ENCODE results near the gene CRISPLD2.

CRISPLD2 gene

DNA sequence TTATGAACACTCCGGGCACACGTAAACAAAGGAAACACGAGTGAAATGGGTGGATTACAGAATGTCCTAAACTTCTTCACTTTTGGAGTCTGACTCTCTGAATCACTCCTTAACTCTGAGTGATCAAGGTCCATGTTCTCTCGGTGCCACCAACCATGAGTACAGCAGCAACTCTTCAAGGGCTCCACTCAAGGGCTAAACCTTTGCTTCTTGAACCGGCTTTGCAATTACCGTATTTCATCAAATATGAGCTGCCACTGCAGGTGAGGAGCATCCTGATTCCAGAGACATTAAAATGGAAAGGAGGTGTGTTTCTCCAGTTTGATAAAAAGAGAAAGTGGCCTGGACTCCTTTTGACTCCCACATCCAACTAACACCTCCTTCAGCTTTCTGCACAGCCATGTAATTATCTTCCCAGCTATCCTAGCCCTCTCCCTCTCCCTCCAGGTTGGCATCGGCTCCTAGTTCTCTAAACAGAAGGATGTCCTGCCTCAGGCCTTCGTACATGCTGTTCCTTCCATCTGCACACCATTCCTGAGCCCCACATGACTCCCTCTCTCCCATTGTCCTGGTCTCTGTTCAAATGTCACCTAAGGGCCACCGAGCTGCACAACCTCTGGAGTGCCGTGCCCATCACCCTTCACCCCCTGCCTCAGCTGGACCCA is 130.1 kb downstream of the CRISPLD2 start:
- Histone ChIP-seq H3K79me2 (ENCODE audit: low read length) (no peaks in the 10 kb centered on the region), H3K4me2 (ENCODE audit: low read depth, low read length) (no peak overlapping the region), H2AFZ (ENCODE audit: low read length) (no peak overlapping the region), H3K36me3 (replicated peaks; ENCODE audit: insufficient read depth, low read length) (no peaks in the 10 kb centered on the region), H3K27ac (ENCODE audit: low read length) (no peak overlapping the region), H3K9ac (ENCODE audit: low read length) (no peak overlapping the region), H3K4me1 (ENCODE audit: low read length) (no peaks in the 10 kb centered on the region), H3K9me2 (replicated peaks; ENCODE audit: insufficient read depth, low read length) (no peaks in the 10 kb centered on the region), H4K20me1 (ENCODE audit: insufficient read depth, low read length) (no peaks in the 10 kb centered on the region), H3K4me3 (ENCODE audit: low read length) (no peak overlapping the region), H3F3A (ENCODE audit: insufficient read depth, low read length) (no peaks in the 10 kb centered on the region), H3K27me3 (replicated peaks; ENCODE audit: insufficient read depth, low read length) (peaks cover 9% of the 10 kb centered on the region), H3K9me3 (replicated peaks; ENCODE audit: insufficient read depth, low read length) (no peaks in the 10 kb centered on the region)
- no peak for TF ChIP-seq EZH2phosphoT487 (IDR thresholded peaks at IDR 0.05; ENCODE audit: low read length)
- TF ChIP-seq EZH2 (optimal IDR thresholded peaks at IDR 0.05; ENCODE audit: low read depth, low read length), result no peak
- TF ChIP-seq, protein P1, sequence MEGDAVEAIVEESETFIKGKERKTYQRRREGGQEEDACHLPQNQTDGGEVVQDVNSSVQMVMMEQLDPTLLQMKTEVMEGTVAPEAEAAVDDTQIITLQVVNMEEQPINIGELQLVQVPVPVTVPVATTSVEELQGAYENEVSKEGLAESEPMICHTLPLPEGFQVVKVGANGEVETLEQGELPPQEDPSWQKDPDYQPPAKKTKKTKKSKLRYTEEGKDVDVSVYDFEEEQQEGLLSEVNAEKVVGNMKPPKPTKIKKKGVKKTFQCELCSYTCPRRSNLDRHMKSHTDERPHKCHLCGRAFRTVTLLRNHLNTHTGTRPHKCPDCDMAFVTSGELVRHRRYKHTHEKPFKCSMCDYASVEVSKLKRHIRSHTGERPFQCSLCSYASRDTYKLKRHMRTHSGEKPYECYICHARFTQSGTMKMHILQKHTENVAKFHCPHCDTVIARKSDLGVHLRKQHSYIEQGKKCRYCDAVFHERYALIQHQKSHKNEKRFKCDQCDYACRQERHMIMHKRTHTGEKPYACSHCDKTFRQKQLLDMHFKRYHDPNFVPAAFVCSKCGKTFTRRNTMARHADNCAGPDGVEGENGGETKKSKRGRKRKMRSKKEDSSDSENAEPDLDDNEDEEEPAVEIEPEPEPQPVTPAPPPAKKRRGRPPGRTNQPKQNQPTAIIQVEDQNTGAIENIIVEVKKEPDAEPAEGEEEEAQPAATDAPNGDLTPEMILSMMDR (IDR thresholded peaks at IDR 0.05; ENCODE audit: low read length), result no peak
- no peak for DNase-seq

DNA sequence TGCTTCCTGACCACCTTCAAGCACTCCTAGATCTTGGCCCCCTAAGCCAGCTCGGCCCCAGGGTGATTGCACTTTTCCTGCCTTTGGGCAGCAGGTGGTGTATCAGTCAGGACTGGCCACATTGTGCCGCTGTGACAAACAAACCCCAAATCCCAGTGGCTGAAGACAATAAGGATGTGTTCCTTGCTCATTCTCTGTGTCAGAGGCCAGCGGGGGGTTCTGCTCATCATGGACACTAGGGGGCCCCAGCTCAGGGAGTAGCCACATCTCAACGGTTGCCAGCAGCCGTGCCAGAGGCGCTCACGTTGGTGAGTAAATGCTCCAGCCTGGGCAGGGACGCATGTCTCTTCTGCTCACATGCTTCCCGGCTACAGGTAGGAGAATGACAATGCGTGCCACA is 131.1 kb downstream of the CRISPLD2 start:
- no peak overlapping the region for H3K4me2 ChIP-seq (ENCODE audit: low read depth, low read length)
- H3K4me3 ChIP-seq (ENCODE audit: low read length), result no peak overlapping the region
- no peak overlapping the region for H3K27ac ChIP-seq (ENCODE audit: low read length)
- no peaks in the 10 kb centered on the region for H3K9me3 ChIP-seq (replicated peaks; ENCODE audit: insufficient read depth, low read length)
- TF ChIP-seq, protein P1 (IDR thresholded peaks at IDR 0.05; ENCODE audit: low read length), result peak; percentile 46
- TF ChIP-seq EZH2 (optimal IDR thresholded peaks at IDR 0.05; ENCODE audit: low read depth, low read length) (no peak), EZH2phosphoT487 (IDR thresholded peaks at IDR 0.05; ENCODE audit: low read length) (no peak)
- H3K4me1 ChIP-seq (ENCODE audit: low read length), result no peaks in the 10 kb centered on the region
- no peaks in the 10 kb centered on the region for H4K20me1 ChIP-seq (ENCODE audit: insufficient read depth, low read length)
- no peaks in the 10 kb centered on the region for H3F3A ChIP-seq (ENCODE audit: insufficient read depth, low read length)
- no peaks in the 10 kb centered on the region for H3K9me2 ChIP-seq (replicated peaks; ENCODE audit: insufficient read depth, low read length)
- peak; percentile 10 for DNase-seq
- no peak overlapping the region for H2AFZ ChIP-seq (ENCODE audit: low read length)
- H3K79me2 ChIP-seq (ENCODE audit: low read length), result no peaks in the 10 kb centered on the region
- no peaks in the 10 kb centered on the region for H3K36me3 ChIP-seq (replicated peaks; ENCODE audit: insufficient read depth, low read length)
- no peak overlapping the region for H3K9ac ChIP-seq (ENCODE audit: low read length)
- peaks cover 9% of the 10 kb centered on the region for H3K27me3 ChIP-seq (replicated peaks; ENCODE audit: insufficient read depth, low read length)

DNA sequence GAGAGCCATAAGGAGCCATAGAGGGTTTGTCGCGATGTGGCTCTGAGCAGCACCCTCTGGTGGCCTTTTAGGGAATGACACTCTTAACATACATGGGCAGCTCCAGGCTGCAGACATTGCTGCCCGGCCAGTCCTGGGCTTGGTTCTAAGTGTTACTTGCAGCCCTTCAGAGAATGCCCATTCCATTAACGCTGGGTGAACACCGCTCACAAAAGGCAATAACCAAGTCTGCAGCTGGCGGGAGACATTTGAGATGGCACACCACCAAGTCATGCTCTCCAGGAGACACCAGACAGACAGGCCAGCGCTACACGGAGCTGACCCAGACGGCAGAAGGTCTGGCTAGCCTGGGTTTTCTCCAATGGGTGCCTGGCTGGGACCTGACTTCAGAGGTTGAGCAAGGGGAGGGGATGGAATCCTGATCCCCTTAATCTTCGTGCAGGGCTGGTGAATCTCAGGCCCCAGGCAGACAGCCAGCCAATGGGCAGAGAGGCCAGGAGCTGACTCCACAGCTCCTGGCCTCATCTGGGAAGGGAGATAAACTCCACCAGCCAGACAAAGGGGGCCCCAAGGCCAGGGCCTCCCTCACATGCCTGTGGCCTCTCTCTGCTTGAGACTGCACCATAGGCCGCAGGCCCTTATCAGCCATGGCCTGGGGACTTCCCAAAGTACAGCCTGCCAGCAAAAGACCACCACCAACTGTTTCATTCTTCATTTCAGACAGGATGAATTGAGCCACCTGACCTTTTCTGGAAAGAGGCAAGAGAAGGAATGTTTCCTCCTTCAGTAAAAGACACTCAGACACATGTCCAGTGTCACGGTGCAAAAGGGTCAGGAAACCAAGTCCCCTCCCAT is 132.8 kb downstream of the CRISPLD2 start:
- no peaks in the 10 kb centered on the region for H3K79me2 ChIP-seq (ENCODE audit: low read length)
- DNase-seq, result peak; percentile 31
- no peaks in the 10 kb centered on the region for H3F3A ChIP-seq (ENCODE audit: insufficient read depth, low read length)
- H3K27ac ChIP-seq (ENCODE audit: low read length), result no peak overlapping the region
- H3K9me2 ChIP-seq (replicated peaks; ENCODE audit: insufficient read depth, low read length), result no peaks in the 10 kb centered on the region
- H3K36me3 ChIP-seq (replicated peaks; ENCODE audit: insufficient read depth, low read length), result no peaks in the 10 kb centered on the region
- peaks cover 9% of the 10 kb centered on the region for H3K27me3 ChIP-seq (replicated peaks; ENCODE audit: insufficient read depth, low read length)
- no peaks in the 10 kb centered on the region for H3K9me3 ChIP-seq (replicated peaks; ENCODE audit: insufficient read depth, low read length)
- no peak overlapping the region for H3K4me2 ChIP-seq (ENCODE audit: low read depth, low read length)
- TF ChIP-seq EZH2phosphoT487 (IDR thresholded peaks at IDR 0.05; ENCODE audit: low read length), result no peak
- TF ChIP-seq, protein P1 (IDR thresholded peaks at IDR 0.05; ENCODE audit: low read length), result peak; percentile 58
- H3K4me3 ChIP-seq (ENCODE audit: low read length), result no peak overlapping the region
- no peaks in the 10 kb centered on the region for H3K4me1 ChIP-seq (ENCODE audit: low read length)
- H3K9ac ChIP-seq (ENCODE audit: low read length), result no peak overlapping the region
- H4K20me1 ChIP-seq (ENCODE audit: insufficient read depth, low read length), result no peaks in the 10 kb centered on the region
- H2AFZ ChIP-seq (ENCODE audit: low read length), result no peak overlapping the region
